AG08396 (cell line): ENCODE measurements around the gene DAND5.
"Not testable (repeated sequence)": the region's sequence is repeated elsewhere in the genome, so short reads cannot be mapped to it uniquely, and the experiment has no call there.

Experiments used
- DNase-seq: peaks from one replicate; pipeline ENCODE4 v3.0.0; 2012; ENCODE audit warnings: low spot score, mixed read lengths

The DAND5 gene

GRCh38 chr19:12967907-12968306, 1.5 kb upstream of the DAND5 start:
- DNase-seq = no peak

GRCh38 chr19:12970070-12970820, 869 bp downstream of the DAND5 start:
- no peak for DNase-seq

GRCh38 chr19:12973236-12973635, 3.9 kb downstream of the DAND5 start:
- DNase-seq = no peak

- DNase-seq = no peak
These were observed 5.2 kb downstream of the DAND5 start for GRCh38 chr19:12974301-12975220.

DNA sequence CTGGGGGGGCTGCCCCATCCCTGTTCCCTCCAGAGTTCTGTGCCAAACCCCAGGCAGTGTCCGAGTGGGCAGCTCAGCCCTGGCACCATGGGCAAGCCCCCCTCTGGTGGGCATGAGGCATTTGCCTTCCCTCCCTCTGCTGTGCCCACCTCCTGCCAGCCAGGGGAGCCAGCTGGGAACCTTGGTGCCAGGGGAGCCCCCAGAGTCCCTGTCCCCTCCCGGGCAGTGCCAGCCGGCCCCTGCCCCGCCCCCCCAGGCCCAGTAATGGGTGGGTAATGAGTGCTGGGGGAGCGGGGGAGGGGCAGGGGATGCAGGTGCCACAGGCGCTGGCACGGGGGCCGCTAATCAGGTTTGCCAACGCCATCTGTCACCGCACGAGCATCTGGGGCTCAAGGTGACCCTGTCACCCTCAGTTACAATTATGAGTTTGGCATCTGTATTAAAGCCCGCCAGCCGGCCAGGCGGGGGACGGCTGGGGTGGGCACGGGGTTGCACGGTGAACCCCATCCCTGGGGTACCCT, 5.9 kb downstream of the DAND5 start:
- no peak for DNase-seq

DNA sequence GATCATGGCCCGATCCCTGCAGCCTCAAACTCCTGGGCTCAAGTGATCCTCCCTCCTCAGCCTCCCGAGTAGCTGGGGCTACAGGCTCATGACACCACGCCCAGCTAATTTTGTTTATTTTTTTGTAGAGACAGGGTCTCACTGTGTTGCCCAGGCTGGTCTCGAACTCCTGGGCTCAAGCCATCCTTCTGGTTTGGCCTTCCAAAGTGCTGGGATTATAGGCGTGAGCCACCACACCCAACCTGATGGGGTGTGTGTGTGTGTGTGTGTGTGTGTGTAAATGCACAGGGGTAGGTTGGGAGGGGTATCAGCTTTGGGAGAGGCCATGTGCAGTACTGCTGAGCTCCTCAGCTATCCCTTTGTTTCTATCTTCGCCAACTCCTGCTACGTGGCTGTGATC, 6.7 kb downstream of the DAND5 start:
- not testable (repeated sequence) for DNase-seq

DNA sequence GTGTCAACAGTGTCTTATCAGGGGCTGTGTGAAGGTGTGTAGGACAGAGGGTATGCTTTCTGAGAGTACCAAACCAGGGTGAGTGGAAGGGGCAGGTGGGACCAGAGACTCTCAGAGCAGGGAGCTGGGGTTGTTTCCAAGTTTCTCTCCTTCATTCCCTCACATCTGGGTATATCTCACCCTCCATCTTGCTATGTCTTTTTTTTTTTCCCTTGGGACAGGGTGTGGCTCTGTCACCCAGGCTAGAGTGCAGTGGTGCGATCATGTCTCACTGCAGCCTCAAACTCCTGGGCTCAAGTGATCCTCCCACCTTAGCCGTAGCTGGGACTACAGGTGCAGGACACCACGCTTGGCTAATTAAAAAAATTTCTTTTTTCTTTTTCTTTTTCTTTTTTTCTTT, 10.6 kb downstream of the DAND5 start:
- DNase-seq = no peak

GRCh38 chr19:12982648-12983047, 13.3 kb downstream of the DAND5 start:
- DNase-seq = no peak

DNA sequence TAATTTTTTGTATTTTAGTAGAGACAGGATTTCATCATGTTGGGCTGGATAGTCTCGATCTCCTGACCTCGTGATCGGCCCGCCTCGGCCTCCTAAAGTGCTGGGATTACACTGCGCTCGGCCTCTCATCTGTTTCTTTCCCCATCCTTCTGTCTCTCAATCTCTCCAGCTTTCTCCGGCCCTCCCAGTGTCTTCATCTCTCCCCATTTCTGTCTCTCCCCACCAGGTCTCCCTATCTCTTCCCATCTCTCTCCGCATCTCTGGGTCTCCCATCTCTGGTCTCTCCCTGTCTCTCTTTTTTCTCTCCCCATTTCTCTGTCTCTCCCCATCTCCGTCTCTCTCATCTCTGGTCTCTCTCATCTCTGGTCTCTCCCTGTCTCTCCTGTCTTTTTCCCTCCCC, 13.7 kb downstream of the DAND5 start:
- no peak for DNase-seq

GRCh38 chr19:12983542-12984142, 14.3 kb downstream of the DAND5 start:
- peak; percentile 96 for DNase-seq

DNA sequence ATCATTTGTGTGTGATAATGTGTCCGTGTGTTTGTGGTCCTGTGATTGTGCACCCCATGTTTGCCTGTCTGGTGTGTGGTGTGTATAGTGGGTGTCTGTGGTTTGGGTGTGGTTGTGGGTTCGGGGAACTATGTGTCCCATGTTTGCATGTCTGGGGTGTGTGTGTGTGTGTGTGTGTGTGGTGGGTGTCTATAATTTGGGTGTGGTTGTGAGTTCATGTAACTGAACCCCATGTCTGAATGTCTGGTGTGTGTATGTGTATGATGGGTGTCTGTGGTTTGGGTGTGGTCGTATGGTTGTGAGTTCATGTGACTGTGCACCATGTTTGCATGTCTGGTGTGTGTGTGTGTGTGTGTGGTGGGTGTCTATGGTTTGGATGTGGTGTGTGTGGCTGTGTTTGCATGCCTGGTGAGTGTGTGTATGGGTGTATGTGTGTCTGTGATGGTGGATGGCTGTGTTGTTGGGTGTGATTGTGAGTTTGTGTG, 14.8 kb downstream of the DAND5 start:
- DNase-seq = no peak

- DNase-seq = no peak
These were observed 15.3 kb downstream of the DAND5 start for GRCh38 chr19:12984683-12985048.

DNA sequence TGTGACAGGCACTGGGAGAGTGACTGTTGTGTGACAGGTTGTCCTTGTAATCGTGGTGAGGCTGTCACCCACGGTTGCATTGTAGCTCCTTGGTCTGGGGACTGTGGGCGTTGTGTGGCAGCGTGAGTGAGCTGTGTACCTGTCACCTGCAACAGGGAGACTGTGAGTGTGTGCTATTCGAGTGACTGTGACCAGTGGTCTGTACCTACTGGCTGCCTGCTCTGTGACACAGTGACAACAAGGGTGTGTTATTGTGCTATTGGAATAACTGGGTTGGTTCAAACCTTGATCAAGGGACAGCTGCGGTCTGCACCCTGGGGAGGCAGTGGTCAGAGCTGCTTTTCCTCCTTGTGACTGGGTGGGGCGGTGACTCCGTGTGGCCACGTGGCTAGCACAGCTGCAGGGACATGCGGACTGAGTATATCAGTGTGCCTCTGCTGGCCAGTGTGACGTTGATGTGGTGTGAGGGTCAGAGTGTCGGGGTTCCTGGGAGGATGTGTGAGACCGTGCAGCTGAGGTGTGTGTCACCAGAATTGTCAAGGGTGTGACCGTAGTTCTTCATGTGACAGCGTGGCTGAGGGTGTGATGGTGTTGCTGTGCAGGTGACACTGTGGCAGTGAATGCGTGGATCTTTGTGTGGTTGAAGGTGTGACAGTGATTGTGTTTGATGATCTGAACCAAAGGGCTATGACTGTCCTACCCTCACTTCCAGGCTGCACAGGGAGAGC, 15.8 kb downstream of the DAND5 start:
- DNase-seq = no peak

DNA sequence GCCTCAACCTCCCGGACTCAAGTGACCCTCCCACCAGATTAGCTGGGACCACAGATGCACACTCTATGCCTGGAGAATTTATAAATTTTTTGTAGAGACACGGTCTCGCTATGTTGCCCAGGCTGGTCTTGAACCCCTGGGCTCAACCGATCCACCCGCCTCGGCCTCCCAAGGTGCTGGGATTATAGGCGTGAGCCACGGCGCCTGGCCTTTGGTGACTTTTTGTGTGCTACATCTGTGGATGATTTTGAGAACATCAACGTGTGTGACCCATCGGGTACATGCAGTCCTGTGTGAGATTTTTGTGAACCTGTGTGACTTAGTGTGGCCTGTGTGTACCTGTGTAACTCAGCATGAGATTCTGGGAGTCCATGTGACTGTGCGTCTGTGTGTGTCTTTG, 17.4 kb downstream of the DAND5 start:
- DNase-seq = no peak

DNA sequence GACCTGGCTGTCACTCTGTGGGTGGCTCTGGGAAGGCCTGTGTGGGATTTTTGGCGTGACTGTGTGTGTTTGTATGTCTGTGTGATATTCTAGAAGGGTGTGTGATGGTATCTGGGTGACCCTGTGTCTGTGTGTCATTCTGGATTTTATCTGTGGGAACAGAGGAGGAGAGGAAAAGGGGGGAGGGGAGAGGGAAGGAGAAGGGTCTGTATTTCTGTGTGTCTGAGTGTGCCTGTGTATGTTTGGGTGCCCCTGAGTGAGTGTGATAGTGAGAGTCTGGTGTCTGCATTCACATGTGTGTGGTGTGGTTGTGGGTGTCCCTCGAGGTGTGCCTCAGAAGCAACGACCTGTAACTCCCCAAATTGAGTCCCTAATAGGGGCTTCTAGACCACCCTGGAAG, 17.8 kb downstream of the DAND5 start:
- no peak for DNase-seq

DNA sequence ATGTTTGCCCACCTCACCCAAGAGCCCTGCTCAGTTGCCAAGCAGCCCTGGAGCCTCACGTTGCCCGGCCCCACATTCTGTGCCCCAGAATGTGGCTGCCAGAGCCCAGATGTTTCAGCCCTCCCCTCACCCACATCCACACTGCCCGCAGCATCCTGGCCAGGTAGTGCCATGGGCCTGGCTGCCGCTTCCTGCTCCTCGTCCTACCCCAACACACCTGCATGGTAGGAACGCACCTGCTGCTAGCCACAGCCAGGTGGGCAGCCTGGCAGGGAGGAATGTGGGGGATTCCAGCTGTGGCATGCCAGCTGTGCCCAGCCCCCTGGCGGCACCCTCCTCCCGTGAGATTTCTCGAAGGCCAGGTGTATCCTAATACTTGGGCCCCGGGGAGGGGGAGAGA, 18.4 kb downstream of the DAND5 start:
- no peak for DNase-seq

- no peak for DNase-seq
These were observed 21.1 kb downstream of the DAND5 start for GRCh38 chr19:12990431-12990830.

GRCh38 chr19:12990853-12991252, 21.5 kb downstream of the DAND5 start:
- no peak for DNase-seq

DNA sequence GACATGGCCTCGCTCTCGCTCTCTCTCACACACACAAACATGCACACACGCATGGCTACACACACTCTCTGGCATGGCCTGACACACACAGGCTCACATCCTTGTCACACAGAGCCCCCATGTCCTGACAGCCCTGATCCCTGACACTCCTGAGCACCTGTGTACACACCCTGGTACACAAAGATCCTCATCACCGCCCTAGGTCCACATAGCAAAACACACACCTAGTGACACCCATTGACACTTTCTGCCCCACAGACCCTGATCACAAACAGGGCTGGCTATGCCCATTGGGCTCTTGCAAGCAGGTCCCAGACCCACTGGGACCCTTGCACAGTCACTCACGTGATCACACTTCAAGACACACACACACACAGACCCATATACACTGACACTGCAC, 21.9 kb downstream of the DAND5 start:
- DNase-seq = no peak

DNA sequence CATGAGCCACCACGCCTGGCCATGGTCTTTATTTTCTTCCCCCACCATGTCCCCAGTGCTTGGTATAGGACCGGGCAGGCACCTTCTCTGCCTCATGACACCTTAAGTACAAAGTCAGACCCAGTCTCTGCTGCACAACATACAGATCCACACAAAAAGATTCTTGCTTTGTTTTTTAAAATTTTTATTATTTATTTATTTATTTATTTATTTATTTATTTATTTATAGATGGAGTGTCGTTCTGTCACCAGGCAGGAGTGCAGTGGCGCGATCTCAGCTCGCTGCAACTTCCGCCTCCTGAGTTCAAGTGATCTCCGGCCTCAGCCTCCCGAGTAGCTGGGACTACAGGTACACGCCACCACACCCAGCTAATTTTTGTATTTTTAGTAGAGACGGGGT, 23.4 kb downstream of the DAND5 start:
- no peak for DNase-seq

GRCh38 chr19:12993562-12993961, 24.2 kb downstream of the DAND5 start:
- no peak for DNase-seq
